ENCODE measurements around the gene TEX12.

The TEX12 gene

GRCh38 chr11:112210890-112211289, 43.7 kb downstream of the TEX12 start:
- no peak for DNase-seq (ENCODE audit: low read depth)
- no peak overlapping the region for H3K4me3 ChIP-seq (replicated peaks; ENCODE audit: low read depth, low read length)
- TF ChIP-seq, protein P1, sequence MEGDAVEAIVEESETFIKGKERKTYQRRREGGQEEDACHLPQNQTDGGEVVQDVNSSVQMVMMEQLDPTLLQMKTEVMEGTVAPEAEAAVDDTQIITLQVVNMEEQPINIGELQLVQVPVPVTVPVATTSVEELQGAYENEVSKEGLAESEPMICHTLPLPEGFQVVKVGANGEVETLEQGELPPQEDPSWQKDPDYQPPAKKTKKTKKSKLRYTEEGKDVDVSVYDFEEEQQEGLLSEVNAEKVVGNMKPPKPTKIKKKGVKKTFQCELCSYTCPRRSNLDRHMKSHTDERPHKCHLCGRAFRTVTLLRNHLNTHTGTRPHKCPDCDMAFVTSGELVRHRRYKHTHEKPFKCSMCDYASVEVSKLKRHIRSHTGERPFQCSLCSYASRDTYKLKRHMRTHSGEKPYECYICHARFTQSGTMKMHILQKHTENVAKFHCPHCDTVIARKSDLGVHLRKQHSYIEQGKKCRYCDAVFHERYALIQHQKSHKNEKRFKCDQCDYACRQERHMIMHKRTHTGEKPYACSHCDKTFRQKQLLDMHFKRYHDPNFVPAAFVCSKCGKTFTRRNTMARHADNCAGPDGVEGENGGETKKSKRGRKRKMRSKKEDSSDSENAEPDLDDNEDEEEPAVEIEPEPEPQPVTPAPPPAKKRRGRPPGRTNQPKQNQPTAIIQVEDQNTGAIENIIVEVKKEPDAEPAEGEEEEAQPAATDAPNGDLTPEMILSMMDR (IDR thresholded peaks at IDR 0.05; ENCODE audit: low read length, missing control alignments): no peak

GRCh38 chr11:112211536-112211935, 44.4 kb downstream of the TEX12 start:
- no peak for DNase-seq (ENCODE audit: low read depth)
- H3K4me3 ChIP-seq (replicated peaks; ENCODE audit: low read depth, low read length): no peak overlapping the region
- TF ChIP-seq, protein P1 (IDR thresholded peaks at IDR 0.05; ENCODE audit: low read length, missing control alignments): no peak

DNA sequence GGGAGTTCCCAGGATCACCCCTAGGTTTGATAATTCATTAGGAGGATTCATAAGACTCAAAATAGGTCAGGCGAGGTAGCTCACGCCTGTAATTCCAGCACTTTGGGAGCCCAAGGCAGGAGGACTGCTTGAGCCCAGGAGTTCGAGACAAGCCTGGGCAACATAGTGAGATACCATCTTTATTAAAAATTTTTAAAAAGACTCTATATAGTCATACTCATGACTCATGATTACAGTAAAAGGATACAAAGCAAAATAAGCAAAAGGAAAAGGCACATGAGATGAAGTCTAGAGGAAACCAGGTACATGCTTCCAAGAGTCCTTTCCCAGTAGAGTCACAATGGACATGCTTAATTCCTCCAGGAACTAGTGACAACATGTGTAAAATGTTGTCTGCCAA, 45.1 kb downstream of the TEX12 start:
- DNase-seq (ENCODE audit: low read depth): no peak
- H3K4me3 ChIP-seq (replicated peaks; ENCODE audit: low read depth, low read length): no peak overlapping the region
- TF ChIP-seq, protein P1 (IDR thresholded peaks at IDR 0.05; ENCODE audit: low read length, missing control alignments): no peak

DNA sequence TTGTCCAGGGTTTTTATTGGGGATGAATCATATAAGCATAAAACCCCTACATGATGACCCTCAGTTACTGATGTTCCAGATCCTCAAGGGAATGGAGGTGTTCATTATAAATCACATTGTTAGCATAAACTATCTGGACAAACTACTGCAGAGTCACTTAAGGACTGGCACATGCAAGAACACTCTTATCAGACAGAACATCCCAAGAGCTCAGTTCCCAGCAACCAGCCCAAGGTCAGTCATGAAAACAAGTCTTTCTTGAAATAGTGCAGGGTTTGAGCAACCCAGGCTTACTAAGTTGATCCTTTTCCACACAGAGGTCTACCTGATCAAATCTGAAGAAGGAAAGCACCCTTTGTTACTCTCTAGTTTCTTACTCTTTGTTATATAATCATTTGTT, 45.5 kb downstream of the TEX12 start:
- TF ChIP-seq, protein P1 (IDR thresholded peaks at IDR 0.05; ENCODE audit: low read length, missing control alignments): no peak
- peak; percentile 31 for DNase-seq (ENCODE audit: low read depth)
- no peak overlapping the region for H3K4me3 ChIP-seq (replicated peaks; ENCODE audit: low read depth, low read length)

GRCh38 chr11:112213753-112214152, 46.6 kb downstream of the TEX12 start:
- TF ChIP-seq, protein P1 (IDR thresholded peaks at IDR 0.05; ENCODE audit: low read length, missing control alignments): no peak
- DNase-seq (ENCODE audit: low read depth): peak; percentile 57
- no peak overlapping the region for H3K4me3 ChIP-seq (replicated peaks; ENCODE audit: low read depth, low read length)

- TF ChIP-seq, protein P1 (IDR thresholded peaks at IDR 0.05; ENCODE audit: low read length, missing control alignments): no peak
- no peak for DNase-seq (ENCODE audit: low read depth)
- no peak overlapping the region for H3K4me3 ChIP-seq (replicated peaks; ENCODE audit: low read depth, low read length)
Measured at GRCh38 chr11:112215621-112216020, 48.4 kb downstream of the TEX12 start.

DNA sequence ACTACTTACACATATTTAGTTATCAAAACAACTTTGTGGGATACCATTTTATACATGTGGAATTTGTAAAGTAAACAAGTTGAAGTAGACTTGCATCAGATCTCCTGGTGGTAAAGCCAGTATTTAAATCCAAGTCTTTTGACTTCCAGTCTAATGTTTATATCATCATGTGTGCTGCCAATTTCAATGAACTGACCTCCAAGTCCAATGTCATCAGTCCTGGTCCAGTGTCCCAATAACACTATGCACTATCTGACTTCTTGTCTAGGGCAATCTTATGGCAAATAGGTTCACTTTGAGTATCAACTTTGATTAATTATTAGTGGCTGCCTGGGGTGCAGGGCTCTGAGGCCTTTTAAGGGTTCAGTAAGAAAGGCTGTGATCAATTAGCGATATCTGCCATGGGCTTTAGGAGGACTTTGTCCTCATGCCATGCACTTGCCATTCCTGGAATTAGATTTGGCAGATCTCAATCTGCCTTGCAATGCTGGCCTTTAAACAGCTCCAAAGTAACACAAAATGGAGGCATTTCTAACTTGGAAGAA, 49.5 kb downstream of the TEX12 start:
- DNase-seq (ENCODE audit: low read depth): peak; percentile 38
- no peak overlapping the region for H3K4me3 ChIP-seq (replicated peaks; ENCODE audit: low read depth, low read length)
- TF ChIP-seq, protein P1 (IDR thresholded peaks at IDR 0.05; ENCODE audit: low read length, missing control alignments): no peak

All from fibroblast of pulmonary artery (primary cell).